HG03280 (cell line): ENCODE data around the gene MYO9A.

Source experiments
- ATAC-seq: cut with Tn5 transposase; IDR thresholded peaks from one replicate; pipeline ENCODE4 v1.9.1; 2021; ENCODE audit warnings: mild to moderate bottlenecking, moderate library complexity; ENCODE audit not compliant: unreplicated experiment

The MYO9A gene

DNA sequence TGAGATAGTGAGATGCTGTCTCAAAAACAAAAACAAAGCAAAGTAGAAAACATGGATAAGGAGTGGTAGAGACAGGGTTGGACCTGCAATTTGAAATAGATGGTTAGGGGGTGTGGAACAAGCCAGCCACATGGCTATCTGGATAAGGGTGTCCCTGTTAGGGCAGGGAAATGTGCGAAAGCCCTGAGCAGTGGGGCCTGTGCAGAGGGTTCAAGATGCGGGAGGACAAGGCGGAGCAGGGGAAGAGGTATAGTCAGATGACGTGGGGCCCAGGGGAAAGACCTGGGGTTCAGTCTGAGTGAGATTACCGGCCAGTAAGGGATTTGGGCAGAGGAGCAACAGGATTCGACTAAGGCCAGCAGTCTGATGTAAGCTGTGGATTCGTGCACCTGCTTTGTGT lies 326.0 kb downstream of the MYO9A start:
- no peak for ATAC-seq

DNA sequence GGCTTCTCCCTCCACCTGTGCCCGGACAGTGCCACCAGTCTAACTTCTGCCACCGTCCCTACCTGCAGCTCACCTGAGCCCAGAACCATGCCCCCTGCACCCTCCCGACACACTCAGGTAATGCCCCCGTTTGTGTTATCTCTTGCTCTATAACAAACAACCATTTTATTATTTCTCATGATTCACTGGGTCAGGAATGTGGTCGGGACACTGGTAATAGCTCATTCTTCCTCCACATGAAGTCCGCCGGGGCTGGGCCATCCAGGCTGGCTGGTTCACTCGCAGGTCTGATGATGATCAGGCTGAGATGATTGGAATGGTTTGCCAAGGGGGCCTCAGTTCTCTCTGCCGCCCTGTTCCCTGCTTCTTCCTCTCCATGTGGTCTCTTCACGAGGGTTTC lies 327.9 kb downstream of the MYO9A start:
- no peak for ATAC-seq

DNA sequence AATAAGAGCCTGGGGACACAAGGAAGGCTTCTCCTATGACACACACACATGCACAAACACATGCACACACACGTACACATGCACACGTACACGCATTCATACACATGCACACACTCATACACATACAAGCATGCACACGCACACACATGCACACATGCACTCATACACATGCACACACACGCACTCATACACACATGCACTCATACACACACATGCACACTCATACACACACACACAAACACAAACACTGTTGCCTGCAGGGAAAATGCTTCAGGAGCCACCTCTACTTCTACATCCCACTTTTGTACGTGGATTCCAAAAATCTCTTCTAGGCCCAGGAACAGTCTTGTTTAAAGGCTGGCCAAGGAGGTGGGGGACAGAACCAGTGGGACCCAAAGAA lies 328.3 kb downstream of the MYO9A start:
- no peak for ATAC-seq

DNA sequence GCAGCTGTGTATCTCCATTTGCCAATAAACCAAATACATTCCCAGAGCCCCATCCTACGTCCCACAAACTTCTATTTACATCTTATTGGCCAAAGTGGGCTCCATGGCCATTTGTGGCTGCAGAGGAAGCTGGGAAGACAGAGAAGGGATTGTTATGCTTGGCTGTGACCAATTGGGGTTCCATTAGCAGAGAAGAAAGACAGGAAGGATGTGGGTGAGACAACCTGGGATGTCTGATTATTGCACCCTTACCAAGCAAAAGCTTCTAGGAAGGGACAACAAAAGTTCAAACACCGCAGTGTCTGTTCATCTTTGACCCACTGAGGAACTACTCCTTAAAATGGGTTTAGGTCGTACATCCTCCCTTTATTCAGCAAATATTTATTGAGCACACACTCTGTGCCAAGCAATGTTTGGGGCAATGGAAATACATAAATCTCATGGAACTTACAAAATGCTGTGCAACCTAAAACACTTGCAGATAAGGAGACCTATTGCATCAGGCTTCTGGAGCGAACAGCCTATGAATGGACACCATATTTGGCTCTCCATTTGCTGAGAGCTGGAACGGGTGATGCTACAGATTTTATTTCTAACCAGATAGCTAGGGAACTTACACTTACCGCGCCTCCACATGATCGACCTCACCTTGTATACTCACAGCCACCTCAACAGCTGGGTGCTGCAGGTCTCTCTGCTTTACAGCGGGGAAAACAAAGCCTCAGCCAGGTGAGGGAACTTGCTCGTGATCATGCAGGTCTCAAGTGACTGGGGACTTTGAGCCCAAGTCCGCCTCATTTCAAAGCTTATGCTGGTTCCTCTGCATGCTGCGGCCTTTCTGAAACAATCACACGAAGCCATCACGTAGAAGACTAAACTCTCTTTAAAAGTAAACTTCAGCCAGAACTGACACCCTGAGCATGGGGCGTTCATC lies 329.0 kb downstream of the MYO9A start:
- no peak for ATAC-seq

DNA sequence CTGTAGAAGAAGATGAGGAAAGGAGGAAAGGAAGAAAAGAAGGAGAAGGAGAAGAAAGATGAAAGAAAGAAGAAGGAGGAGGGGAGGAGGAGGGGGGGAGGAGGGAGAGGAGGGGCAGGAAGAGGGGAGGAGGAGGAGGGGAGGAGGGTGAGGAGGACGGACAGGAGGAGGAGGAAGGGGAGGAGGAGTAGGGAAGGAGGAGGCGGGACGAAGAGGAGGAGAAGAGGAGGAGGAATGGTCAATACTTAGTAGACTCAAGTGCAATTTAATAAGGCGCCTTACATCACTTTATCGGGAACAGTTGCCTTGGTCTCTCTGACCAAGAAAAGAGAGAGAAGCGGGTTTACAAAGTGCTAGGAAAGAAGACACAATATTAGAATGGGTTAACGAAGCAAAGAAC lies 331.3 kb downstream of the MYO9A start:
- ATAC-seq: no peak

DNA sequence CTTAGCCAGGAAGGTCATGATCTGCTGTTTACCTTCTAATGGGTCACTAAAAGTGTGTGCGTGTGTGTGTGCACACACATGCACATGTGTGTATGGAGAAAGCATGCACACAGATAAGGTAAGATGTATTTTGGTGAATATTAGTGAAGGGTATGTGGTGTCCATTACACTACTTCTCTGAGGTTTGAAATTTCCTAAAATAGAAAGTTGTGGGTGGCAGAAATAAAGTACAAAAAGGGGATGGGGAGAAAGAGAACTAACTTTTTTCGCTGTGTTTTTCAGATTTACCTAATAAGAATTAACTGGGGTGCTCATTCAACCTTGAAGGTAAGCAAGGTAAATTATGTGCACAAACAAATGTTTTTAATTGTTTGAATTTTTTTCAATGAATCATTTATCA lies 332.0 kb downstream of the MYO9A start:
- no peak for ATAC-seq

DNA sequence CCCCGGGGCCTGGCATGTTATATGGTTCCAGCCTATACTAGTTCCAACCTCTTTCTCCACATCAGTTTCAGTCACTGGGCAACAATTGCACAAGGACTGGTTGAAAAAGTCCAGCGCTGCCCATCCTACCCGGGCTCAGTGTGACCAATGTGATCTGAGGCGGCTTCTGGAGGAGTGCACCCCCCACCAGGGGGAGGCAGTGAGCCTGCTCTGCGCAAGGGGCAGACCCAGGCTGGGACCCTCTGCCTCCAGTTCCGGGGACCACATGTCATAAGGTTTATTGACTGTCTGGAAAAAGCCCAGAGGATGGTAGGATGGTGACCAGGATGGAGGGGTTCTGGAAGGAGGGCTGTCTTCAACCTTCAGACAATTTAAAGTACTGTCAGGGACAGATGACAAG lies 333.2 kb downstream of the MYO9A start:
- ATAC-seq: no peak

DNA sequence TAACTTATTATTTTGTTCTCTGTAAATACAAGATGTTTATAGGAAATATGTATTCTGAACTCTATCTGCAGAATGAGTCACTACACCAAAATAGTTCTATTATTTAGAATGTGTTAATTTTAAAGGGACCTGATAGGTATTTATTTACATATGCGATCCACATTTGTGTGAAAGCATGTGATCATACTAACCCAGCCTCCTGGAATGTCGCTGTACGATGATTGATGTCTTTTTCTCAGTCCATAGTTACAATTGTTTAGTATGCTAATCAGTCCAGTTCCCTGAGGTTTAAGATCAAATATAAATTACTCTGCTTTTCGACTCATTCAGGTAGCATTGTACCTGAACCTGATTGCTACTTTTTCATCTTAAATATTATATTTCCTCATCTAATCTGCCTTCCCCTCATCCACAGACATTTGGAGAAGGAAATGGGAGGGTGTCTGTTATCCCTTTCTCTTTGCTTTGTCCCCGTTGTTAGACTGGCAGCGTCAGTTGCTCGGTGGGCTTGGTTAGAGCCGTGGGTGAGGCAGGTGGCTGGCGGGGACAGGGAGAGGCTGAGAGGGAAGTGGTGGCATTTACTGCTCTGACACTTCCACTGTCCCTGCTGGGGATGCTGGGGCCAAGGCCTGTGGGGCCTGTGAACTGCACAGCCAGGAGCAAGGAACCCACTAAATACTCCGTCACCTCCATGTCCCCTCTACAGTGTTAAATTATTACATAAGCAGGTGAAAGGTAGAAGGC lies 335.4 kb downstream of the MYO9A start:
- no peak for ATAC-seq

DNA sequence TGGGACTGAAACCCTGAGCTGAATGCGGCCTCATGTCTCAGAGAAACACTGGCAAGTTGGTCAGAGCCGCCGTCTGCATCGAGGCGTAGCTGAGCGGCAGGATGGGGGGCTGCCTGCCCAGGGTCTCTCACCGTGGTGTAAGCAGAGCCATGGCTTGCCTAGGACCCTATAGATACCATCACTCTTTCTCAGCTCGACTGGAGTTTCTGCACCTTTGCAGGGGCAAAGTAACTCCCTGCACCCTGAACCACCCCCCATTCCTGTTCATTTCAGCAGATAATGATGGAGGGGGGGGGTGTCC lies 336.0 kb downstream of the MYO9A start:
- no peak for ATAC-seq

DNA sequence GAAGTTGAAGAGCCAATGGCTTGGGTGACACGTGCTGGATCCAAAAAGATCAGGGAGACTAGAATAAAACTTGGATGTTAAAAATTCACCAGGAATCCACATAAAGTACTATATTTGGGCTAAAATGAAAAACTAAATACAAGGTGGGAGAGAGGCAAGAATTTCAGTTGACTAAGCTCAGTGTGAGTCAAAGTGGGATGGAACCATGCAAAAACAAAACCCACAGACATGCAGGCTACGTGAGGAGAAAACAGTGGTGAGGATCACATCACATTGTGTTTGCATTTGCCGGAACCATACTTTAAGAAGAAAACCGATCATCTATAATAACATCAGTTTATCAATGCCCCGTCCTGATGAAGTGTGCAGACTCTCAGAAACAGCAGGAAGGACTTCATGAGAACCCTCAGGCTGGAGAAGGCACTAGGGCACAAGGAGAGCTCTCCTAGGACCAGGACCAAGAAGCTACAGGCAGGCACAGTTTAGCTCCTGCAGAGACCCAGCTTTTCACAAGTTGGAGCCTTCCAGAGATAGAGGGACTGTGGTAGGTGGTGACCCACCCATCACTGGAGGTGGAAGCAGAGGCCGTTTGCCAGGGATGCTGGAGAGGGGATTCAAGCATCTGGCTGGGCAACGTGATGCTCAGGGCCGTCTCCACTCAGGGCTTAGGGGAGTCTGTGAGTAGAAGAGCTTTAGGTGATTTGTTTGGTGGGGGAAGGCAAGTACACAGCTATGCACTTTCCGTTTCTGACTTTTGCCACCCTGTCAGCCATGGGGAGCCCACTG lies 336.6 kb downstream of the MYO9A start:
- ATAC-seq: no peak

DNA sequence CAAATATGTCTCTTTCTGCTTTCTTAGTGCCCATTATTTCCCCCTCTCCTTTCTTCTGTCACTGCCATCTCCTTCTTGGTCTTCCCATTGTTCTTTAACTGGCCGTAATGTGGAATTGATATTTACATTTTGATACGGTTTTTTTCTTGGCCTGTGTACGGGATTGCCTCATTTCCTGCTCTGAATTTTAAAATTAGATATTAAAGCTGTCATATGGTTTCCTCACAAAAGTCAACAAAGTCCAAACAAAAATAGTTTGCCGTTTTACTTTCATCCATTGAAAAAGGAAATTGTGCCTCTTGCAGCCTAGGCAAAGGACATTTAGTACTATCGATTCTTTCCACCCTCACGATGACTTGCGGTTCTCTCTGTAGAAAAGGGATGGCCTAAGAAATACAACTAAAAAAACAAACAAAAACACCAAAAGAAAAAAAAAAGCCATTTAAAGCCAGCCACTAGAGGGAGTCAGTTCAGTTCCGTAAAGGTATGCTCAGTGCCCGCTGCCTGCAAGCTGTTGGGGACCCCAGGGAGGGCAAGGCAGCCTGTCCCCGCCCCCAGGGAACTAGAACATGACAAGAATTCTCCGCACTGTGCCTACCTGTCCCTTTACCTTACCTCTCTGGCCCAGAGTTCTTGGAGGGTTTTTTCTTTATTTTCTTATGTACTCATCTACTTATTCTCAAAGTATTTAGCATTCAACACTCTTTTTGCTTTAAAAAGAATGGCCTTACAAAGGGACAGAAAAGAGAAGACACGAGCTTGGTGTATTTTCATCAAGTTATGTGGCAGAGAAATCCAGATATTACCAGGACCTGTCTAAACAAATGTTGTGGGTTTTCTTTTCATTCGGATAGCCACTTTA lies 337.6 kb downstream of the MYO9A start:
- ATAC-seq: peak; percentile 67

DNA sequence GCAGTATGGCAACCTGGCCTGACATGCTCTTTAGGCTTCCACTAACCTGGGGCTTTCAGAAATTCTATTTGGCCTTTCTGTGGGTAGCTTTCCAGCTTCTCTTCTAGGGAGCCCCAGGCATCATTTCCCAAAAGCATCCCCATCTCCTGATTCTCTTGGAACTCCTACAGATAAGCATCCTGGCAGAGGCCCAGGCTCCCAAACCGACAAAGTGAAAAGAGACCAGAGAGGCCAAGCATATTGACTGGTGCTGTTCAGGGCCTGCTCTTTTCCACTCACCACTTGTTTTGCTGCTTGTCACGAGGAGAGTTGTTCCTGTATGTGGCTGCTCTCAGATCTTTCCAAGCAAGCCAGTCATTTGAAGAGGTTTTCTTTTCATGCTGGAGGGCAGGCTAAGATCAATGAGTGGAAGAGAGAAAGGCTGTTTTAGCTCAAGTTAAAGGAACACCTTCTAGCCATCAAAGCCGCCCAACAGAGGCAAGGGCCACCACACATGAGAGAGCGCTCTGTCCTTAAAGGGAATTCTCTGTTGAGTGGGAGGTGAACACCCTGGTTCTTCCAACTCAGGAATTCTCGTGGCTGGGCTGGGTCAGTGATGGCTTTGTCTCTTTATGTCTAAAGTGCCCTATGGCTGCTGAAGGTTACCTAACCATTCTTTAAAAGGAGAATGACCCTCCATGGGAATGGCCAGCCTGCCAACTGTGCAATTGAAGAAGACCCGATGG lies 338.7 kb downstream of the MYO9A start:
- no peak for ATAC-seq

DNA sequence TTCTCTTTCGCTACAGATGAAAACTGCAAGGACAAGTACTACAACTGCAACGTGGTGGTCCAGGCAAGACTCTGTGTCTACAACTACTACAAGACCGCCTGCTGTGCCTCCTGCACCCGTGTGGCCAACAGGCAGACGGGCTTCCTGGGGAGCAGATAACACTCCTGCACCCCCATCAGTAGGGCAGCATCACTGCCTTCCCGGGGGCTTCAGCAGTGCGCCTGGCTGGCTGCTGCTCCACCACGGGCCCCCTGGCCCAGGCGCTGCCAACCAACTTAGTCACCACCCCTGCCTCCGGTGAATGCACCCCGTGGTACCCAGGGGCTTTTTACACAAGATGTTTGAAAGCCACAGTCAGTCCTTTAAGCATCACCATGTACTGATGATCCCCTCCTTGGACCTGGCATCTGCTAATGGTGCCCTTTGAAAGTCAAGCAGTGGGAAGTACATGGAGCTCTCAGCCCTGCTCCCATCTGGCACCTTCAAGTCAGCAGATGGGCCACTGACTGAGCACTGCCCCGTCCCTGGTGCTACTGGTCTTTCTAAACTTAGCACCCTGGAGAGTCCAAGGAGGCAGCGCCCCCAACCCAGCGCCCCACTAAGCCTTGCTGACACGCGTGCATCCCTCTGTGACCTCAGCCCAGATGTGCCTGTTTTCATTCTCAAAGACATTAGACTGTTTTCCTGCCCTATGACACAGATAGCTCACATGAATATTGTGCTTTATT lies 340.6 kb downstream of the MYO9A start:
- no peak for ATAC-seq

DNA sequence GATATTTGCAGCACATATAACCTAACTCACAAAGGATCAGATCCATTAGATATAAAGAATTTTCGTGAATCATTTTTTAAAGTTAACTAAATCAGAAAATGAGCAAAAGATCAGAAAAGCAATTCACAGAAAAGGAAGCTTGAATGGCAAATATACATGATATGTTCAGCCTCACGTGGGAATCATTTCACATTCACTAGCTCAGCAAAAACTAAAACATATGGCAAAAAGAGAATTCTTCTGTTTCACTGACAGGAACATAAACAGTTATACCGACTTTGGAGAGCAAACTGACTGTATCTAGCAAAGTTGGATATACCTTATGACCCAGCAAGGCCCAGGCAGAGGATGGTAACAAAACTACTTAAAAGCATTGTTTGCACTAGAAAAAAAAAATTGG lies 341.6 kb downstream of the MYO9A start:
- ATAC-seq: no peak

DNA sequence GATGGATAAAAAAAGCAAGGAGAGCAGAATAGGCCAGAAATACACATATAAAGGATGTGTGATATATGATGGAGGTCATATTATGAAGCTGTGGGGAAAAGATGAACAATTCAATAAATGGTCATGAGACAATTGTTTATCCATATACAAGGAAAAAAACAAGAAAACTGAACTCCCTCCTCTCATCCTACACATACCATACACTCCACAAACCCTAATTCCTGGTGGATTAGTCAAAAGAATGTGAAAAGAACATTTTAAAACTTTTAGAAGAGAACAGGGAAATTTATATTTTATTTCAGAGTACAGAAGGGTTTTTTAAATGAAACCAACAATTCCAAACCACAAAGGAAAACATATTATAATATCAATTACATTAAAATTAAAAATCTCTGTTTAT lies 342.1 kb downstream of the MYO9A start:
- ATAC-seq: no peak

DNA sequence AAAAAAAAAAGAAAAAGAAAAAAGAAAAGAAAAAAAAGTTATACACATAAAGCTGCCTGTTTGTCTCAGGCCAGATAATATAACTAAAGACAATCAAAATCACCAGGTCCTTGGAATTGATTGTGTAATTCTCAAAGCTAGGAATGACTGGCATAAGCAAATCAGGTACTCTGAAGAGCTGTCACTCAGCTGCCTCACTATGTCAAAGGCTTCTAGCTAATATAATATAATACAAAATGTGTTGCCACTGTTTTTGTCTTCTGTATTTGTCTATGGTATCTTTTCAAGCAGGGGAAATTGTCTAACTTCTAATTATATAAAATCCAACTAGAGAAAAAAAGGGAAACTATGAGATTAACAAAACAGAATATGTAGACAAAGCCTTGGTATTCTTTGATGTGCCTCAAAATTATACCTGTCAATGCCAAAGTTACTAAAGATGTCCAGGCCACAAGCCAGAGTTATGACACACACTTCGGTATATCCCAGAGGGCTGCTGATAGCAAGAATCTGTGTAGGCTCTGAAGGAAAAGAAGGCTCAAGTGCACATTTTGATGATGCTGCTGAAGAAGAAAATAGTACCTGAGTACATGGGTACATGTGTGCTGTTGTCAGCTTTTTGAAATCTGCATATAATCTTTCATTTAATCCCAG lies 344.6 kb downstream of the MYO9A start:
- ATAC-seq: no peak
